Measurements from ENCODE around the gene ARMC2. TPM values are rescaled to one million over a fixed set of nuclear protein-coding genes. Genes with fewer than 3 reads are reported as not detected.
"Not testable (repeated sequence)": the region's sequence is repeated elsewhere in the genome, so short reads cannot be mapped to it uniquely, and the experiment has no call there.

ARMC2 gene
- total and polyA plus RNA-seq, 2 donors (not counting 1 experiment from before 2014, with no cell fraction given), result 4.8 to 9.9 TPM

DNA sequence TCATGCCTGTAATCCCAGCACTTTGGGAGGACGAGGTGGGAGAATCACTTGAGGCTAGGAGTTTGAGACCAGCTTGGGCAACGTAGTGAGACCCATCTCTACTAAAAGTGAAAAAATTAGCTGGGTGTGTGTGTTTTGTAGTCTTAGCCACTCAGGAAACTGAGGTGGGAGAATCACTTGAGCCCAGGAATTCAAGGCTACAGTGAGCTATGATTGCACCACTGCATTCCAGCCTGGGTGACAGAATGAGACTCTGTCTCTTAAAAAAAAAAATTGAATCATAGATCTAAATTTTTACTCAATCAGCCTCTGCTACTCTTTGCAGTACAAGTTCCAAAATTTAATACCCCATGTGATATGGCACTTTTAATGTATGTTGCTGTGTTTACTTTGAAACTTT, 121.6 kb downstream of the ARMC2 start:
- H3K27me3 Mint-ChIP-seq, result no peaks in the 10 kb centered on the region
- H3K9me3 Mint-ChIP-seq (ENCODE audit: insufficient read depth), result no peaks in the 10 kb centered on the region
- no peak overlapping the region for H3K4me3 Mint-ChIP-seq
- H3K79me2 ChIP-seq (ENCODE audit: control insufficient read depth, insufficient read depth, low read length), result no peaks in the 10 kb centered on the region
- no peaks in the 10 kb centered on the region for H4K20me1 ChIP-seq (ENCODE audit: control insufficient read depth, insufficient read depth, low read length, poor library complexity, severe bottlenecking)
- TF ChIP-seq EZH2 (IDR thresholded peaks at IDR 0.05; ENCODE audit: borderline replicate concordance, insufficient read depth, low read depth, low read length, poor library complexity, severe bottlenecking), result no peak
- TF ChIP-seq, protein P1, sequence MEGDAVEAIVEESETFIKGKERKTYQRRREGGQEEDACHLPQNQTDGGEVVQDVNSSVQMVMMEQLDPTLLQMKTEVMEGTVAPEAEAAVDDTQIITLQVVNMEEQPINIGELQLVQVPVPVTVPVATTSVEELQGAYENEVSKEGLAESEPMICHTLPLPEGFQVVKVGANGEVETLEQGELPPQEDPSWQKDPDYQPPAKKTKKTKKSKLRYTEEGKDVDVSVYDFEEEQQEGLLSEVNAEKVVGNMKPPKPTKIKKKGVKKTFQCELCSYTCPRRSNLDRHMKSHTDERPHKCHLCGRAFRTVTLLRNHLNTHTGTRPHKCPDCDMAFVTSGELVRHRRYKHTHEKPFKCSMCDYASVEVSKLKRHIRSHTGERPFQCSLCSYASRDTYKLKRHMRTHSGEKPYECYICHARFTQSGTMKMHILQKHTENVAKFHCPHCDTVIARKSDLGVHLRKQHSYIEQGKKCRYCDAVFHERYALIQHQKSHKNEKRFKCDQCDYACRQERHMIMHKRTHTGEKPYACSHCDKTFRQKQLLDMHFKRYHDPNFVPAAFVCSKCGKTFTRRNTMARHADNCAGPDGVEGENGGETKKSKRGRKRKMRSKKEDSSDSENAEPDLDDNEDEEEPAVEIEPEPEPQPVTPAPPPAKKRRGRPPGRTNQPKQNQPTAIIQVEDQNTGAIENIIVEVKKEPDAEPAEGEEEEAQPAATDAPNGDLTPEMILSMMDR (IDR thresholded peaks at IDR 0.05), result no peak
- H3K27ac Mint-ChIP-seq, result no peak overlapping the region
- POLR2A ChIA-PET, result no interaction called here
- CTCF ChIA-PET, result interaction anchor here (0.7 kb wide), 1 partner anchor 35 kb away, joined by 3 read pairs; no protein-coding TSS in a partner anchor
- ATAC-seq (ENCODE audit: low read depth) (no peak), DNase-seq (no peak)
- 74% methylated on average over 2 of the region's 2 CpGs for WGBS (ENCODE audit: insufficient coverage)
- intact Hi-C loops (cut with micrococcal nuclease), result no loop called here
- H2AFZ ChIP-seq (ENCODE audit: insufficient read depth, low read depth, low read length, poor library complexity, severe bottlenecking), result no peak overlapping the region
- H3K4me1 ChIP-seq (ENCODE audit: control insufficient read depth in 2 of 2, insufficient read depth in 2 of 2, low read length in 2 of 2), result peaks cover 8 to 9% of the 10 kb centered on the region in 2 donors
- no peak overlapping the region for H3K9ac ChIP-seq (ENCODE audit: low read length)
- peaks cover 8% of the 10 kb centered on the region for H3K4me1 Mint-ChIP-seq
- no peaks in the 10 kb centered on the region for H3K36me3 ChIP-seq (replicated peaks in 1 of 2; ENCODE audit: control extremely low read depth in 1 of 2, control insufficient read depth in 1 of 2, extremely low read depth in 1 of 2, insufficient read depth in 2 of 2, low read length in 1 of 2)
- no peak overlapping the region for H3K4me2 ChIP-seq (replicated peaks; ENCODE audit: low read depth, low read length, poor library complexity, severe bottlenecking)
- H3K27me3 ChIP-seq (replicated peaks in 1 of 4; ENCODE audit: control extremely low read depth in 1 of 4, control insufficient read depth in 3 of 4, insufficient read depth in 4 of 4, low read length in 3 of 4), result no peaks in the 10 kb centered on the region
- H3K27ac ChIP-seq (ENCODE audit: low read length in 2 of 2), result no peak overlapping the region
- no peaks in the 10 kb centered on the region for H3K9me3 ChIP-seq (ENCODE audit: control extremely low read depth in 1 of 3, control insufficient read depth in 2 of 3, insufficient read depth in 1 of 3, low read length in 2 of 3)
- no peak overlapping the region for H3K4me3 ChIP-seq (ENCODE audit: control extremely low read depth in 1 of 5, extremely low read depth in 1 of 5, insufficient read depth in 1 of 5, low read depth in 2 of 5, low read length in 4 of 5)

DNA sequence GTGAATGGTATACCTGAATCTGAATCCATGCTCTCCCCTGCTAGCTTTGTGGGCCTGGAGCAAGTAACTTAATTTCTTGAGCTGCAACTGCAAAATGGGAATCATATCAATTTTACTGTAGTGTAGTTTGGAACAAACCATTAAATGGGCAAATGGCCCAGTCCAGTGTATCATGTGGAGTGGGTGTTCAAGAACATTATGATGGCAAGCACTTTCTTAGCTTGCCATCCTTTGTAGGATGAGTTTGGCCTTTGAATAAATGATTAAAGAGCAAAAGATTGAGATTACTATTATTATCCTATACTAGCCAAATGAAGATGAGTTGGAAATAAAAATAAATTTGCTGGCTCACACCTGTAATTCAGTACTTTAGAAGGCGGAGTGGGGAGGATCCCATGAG, 126.0 kb downstream of the ARMC2 start:
- Histone ChIP-seq H3K9me3 (ENCODE audit: control extremely low read depth in 1 of 3, control insufficient read depth in 2 of 3, insufficient read depth in 1 of 3, low read length in 2 of 3) (no peaks in the 10 kb centered on the region), H3K4me3 (ENCODE audit: control extremely low read depth in 1 of 5, extremely low read depth in 1 of 5, insufficient read depth in 1 of 5, low read depth in 2 of 5, low read length in 4 of 5) (no peak overlapping the region), H3K27ac (ENCODE audit: low read length in 2 of 2) (no peak overlapping the region), H3K36me3 (replicated peaks in 1 of 2; ENCODE audit: control extremely low read depth in 1 of 2, control insufficient read depth in 1 of 2, extremely low read depth in 1 of 2, insufficient read depth in 2 of 2, low read length in 1 of 2) (no peaks in the 10 kb centered on the region), H3K4me1 (ENCODE audit: control insufficient read depth in 2 of 2, insufficient read depth in 2 of 2, low read length in 2 of 2) (no peaks in the 10 kb centered on the region), H3K4me2 (replicated peaks; ENCODE audit: low read depth, low read length, poor library complexity, severe bottlenecking) (no peak overlapping the region), H3K9ac (ENCODE audit: low read length) (no peak overlapping the region), H3K27me3 (replicated peaks in 1 of 4; ENCODE audit: control extremely low read depth in 1 of 4, control insufficient read depth in 3 of 4, insufficient read depth in 4 of 4, low read length in 3 of 4) (no peaks in the 10 kb centered on the region), H2AFZ (ENCODE audit: insufficient read depth, low read depth, low read length, poor library complexity, severe bottlenecking) (no peak overlapping the region), H4K20me1 (ENCODE audit: control insufficient read depth, insufficient read depth, low read length, poor library complexity, severe bottlenecking) (no peaks in the 10 kb centered on the region), H3K79me2 (ENCODE audit: control insufficient read depth, insufficient read depth, low read length) (no peaks in the 10 kb centered on the region)
- no peak overlapping the region for H3K4me3 Mint-ChIP-seq
- ChIA-PET CTCF (interaction anchor here (1.0 kb wide), 1 partner anchor 14 kb away, joined by 3 read pairs; no protein-coding TSS in a partner anchor), POLR2A (no interaction called here)
- intact Hi-C loops (cut with micrococcal nuclease), result no loop called here
- TF ChIP-seq, protein P1 (IDR thresholded peaks at IDR 0.05), result no peak
- TF ChIP-seq EZH2 (IDR thresholded peaks at IDR 0.05; ENCODE audit: borderline replicate concordance, insufficient read depth, low read depth, low read length, poor library complexity, severe bottlenecking), result no peak
- H3K27ac Mint-ChIP-seq, result no peak overlapping the region
- no peaks in the 10 kb centered on the region for H3K27me3 Mint-ChIP-seq
- WGBS (ENCODE audit: insufficient coverage), result no CpG with 5 or more reads among the region's 1 CpG
- DNase-seq, result no peak
- peaks cover 2% of the 10 kb centered on the region for H3K4me1 Mint-ChIP-seq
- peaks cover 6% of the 10 kb centered on the region for H3K9me3 Mint-ChIP-seq (ENCODE audit: insufficient read depth)
- no peak for ATAC-seq (ENCODE audit: low read depth)

DNA sequence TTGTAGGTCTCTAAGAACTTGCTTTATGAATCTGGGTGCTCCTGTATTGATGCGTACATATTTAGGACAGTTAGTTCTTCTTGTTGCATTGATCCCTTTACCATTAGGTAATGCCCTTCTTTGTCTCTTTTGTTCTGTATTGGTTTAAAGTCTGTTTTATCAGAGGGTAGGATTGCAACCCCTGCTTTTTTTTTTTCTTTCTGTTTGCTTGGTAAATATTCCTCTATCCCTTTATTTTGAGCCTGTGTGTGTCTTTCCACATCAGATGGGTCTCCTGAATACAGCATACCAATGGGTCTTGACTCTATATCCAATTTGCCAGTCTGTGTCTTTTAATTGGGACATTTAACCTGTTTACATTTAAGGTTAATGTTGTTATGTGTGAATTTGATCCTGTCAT, 130.4 kb downstream of the ARMC2 start:
- H3K27ac Mint-ChIP-seq; H3K27me3 ChIP-seq (replicated peaks in 1 of 4; ENCODE audit: control extremely low read depth in 1 of 4, control insufficient read depth in 3 of 4, insufficient read depth in 4 of 4, low read length in 3 of 4); H3K9me3 ChIP-seq (ENCODE audit: control extremely low read depth in 1 of 3, control insufficient read depth in 2 of 3, insufficient read depth in 1 of 3, low read length in 2 of 3); H3K4me3 ChIP-seq (ENCODE audit: control extremely low read depth in 1 of 5, extremely low read depth in 1 of 5, insufficient read depth in 1 of 5, low read depth in 2 of 5, low read length in 4 of 5); ATAC-seq (ENCODE audit: low read depth); H3K79me2 ChIP-seq (ENCODE audit: control insufficient read depth, insufficient read depth, low read length); intact Hi-C loops (cut with micrococcal nuclease); H3K9ac ChIP-seq (ENCODE audit: low read length); H3K4me2 ChIP-seq (replicated peaks; ENCODE audit: low read depth, low read length, poor library complexity, severe bottlenecking); DNase-seq; H4K20me1 ChIP-seq (ENCODE audit: control insufficient read depth, insufficient read depth, low read length, poor library complexity, severe bottlenecking); POLR2A ChIA-PET; H3K27me3 Mint-ChIP-seq; H3K27ac ChIP-seq (ENCODE audit: low read length in 2 of 2); H3K4me1 Mint-ChIP-seq; H3K36me3 ChIP-seq (replicated peaks in 1 of 2; ENCODE audit: control extremely low read depth in 1 of 2, control insufficient read depth in 1 of 2, extremely low read depth in 1 of 2, insufficient read depth in 2 of 2, low read length in 1 of 2); H3K9me3 Mint-ChIP-seq (ENCODE audit: insufficient read depth); H3K4me3 Mint-ChIP-seq; H2AFZ ChIP-seq (ENCODE audit: insufficient read depth, low read depth, low read length, poor library complexity, severe bottlenecking); H3K4me1 ChIP-seq (ENCODE audit: control insufficient read depth in 2 of 2, insufficient read depth in 2 of 2, low read length in 2 of 2): not testable (repeated sequence)
- no CpG with 5 or more reads among the region's 1 CpG for WGBS (ENCODE audit: insufficient coverage)
- CTCF ChIA-PET, result interaction anchor here (1.2 kb wide), 1 partner anchor 10 kb away, joined by 3 read pairs; no protein-coding TSS in a partner anchor

Data from B cell (primary cell).